Astrocyte of the spinal cord (primary cell): Measurements from ENCODE around the gene TTC28.

Experiments
- DNase-seq: peaks from one replicate; pipeline ENCODE4 v3.0.0; 2011; ENCODE audit warnings: low read depth, low spot score
- H3K4me3 ChIP-seq: 2 replicates; pipeline ENCODE4 v1.5.1; 2011; ENCODE audit warnings: low read depth, mild to moderate bottlenecking, low read length, moderate library complexity
- CTCF ChIP-seq: IDR thresholded peaks from 2 replicates; pipeline ENCODE4 v1.5.1; 2012; ENCODE audit warnings: low read depth, mild to moderate bottlenecking, low read length, inconsistent platforms
- in situ Hi-C: cut with HindIII; loops from 2 replicates; pipeline ENCODE4 v1.10.0; 2017; ENCODE audit warnings: low sequenced_read_pairs

TTC28 gene

DNA sequence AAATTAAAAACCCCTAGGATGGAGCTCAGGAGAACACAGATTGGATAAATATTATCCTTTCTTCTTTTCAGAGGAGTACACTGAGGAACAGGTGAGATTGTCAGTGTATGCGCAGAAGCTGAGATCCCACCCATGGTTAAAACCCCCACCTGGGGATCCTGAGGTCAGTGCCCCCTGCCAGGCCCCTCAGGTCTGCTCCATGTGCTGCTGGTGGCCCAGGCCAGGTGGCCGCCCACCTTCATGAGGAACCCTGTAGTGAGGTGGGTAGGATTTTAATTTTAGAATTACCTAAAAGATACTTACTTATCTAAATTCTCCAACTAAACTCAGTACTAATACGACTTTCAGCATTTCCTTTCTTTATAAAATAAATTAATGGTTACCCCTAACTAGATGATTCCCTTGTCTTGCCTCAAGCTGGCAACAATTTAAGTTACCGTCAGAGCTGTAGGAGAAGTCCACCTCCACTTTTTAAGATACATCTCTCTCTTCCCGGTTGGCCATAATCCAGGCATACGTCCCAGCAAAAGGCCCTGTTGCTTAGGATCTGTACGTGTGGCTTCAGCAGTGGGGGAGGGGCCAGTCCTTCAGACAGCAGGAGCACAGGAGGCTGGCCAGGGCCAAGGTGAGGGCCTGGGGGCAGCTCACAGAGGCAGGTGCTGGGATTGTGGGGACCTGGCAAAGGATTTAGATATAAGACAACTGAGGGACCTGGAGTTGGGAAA lies 699.1 kb downstream of the TTC28 start:
- H3K4me3 ChIP-seq, result no peak overlapping the region
- no peak for DNase-seq
- in situ Hi-C loops, result no loop called here
- TF ChIP-seq CTCF, result no peak

GRCh38 chr22:27978802-27979201 lies 700.8 kb downstream of the TTC28 start:
- no peak for DNase-seq
- in situ Hi-C loops, result no loop called here
- no peak overlapping the region for H3K4me3 ChIP-seq
- no peak for TF ChIP-seq CTCF

- H3K4me3 ChIP-seq, result no peak overlapping the region
- in situ Hi-C loops, result no loop called here
- no peak for DNase-seq
- no peak for TF ChIP-seq CTCF
Observed at GRCh38 chr22:27978317-27978716, 701.3 kb downstream of the TTC28 start.

DNA sequence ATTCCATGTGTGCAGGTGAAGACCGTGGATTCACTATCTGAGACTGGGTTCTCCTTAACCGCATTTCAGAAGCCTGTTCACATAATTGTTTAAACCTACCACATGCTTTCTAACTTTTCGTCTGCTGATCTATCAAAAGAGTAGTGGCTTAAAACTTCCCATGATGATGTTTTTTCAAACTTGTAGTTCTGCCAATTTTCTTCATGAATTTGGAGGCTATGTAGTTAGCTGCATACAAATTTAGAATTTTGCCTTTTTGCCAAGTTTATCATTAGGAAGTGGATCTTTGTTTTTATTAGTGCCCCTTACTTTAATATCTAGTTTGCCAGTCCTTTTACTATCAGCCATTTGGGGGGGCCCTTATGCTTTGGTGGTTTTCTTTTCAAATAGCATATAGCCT lies 703.1 kb downstream of the TTC28 start:
- in situ Hi-C loops, result no loop called here
- TF ChIP-seq CTCF, result no peak
- no peak for DNase-seq
- H3K4me3 ChIP-seq, result no peak overlapping the region

DNA sequence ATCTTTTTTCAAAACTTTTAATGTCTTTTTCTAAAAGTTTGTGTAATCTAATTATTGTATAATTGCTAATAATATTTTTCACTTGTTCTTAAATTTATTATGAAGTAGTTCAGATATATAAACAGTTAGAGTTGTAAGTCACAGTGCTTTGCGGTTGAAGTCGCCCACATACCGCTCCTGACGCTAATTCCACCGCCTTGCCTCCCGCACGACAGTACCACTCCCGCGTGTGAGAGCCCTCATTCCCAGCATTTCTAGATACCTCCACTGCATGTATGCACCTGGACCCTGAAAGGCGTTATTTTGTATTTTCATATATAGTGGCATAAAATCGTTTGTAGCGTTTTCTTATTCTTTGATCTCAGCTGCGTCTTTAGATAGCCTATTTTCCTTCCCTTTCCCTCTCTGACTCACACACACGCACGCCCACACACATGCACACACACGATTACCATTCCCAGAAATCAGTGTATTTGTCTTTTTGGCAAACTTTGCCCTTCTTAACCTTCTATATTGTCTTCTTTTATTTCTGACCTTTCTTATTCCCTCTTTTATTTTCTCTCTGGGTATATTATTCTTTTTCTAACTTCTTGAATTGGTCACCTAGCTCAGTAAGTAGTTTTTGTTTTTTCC lies 704.1 kb downstream of the TTC28 start:
- in situ Hi-C loops, result no loop called here
- DNase-seq, result no peak
- no peak overlapping the region for H3K4me3 ChIP-seq
- TF ChIP-seq CTCF, result no peak

GRCh38 chr22:27973846-27974245 lies 705.8 kb downstream of the TTC28 start:
- in situ Hi-C loops, result no loop called here
- TF ChIP-seq CTCF, result no peak
- DNase-seq, result no peak
- H3K4me3 ChIP-seq, result no peak overlapping the region
